HG03565 (cell line): Measurements from ENCODE around the gene PALM.
"Not testable (repeated sequence)": the region's sequence is repeated elsewhere in the genome, so short reads cannot be mapped to it uniquely, and the experiment has no call there.

Experiments
- ATAC-seq: cut with Tn5 transposase; IDR thresholded peaks from one replicate; pipeline ENCODE4 v1.9.1; 2021; ENCODE audit warnings: mild to moderate bottlenecking, moderate library complexity; ENCODE audit not compliant: unreplicated experiment

The PALM gene

DNA sequence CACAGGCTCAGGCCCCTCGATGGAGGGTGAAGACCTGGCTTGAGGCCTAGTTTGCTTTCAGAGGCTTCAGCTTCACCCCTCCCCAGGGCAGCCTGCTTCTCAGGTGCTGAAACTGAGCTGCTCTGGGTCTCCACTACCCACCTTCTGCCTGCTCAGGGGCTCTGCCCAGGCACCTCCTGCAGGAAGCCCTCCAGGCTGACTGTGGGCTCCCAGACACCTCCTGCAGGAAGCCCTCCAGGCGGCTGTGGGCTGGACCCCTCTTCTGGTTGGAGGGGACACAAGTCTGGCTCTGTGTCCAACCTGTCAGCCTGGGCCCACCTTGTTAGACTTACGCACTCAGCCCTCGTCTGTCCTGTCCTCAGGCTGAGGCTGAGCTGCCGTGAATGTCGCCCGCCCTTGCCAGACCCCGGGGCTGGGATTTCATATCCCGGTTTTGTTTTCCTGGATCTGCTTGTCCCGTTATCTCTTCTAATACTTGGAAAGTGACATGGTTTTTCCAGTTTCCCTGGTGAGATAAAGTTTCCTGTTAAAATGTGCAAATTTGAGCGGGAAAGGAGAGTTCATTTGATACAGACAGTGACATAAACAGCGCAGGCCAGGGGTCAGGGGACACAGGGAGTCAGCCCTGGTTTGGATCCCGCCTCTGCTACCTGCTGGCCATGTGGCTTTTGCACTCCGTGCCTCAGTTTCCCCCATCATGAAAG, 21.4 kb downstream of the PALM start:
- ATAC-seq, result no peak

DNA sequence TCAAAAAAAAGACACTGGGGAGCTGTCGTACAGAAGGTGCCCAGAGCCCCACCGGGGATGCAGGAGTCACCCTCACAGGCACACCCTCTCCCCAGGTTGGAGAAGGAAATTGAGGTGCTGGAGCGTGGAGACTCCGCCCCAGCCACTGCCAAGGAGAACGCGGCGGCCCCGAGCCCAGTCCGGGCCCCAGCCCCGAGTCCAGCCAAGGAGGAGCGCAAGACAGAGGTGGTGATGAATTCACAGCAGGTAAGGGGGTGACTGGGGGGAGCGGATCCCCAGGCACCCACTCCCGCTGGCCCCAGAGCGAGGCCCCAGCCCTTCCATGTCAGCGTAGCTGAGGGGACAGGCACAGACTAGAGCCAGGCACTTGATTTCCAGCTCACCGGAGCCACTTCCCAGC, 22.3 kb downstream of the PALM start:
- no peak for ATAC-seq

DNA sequence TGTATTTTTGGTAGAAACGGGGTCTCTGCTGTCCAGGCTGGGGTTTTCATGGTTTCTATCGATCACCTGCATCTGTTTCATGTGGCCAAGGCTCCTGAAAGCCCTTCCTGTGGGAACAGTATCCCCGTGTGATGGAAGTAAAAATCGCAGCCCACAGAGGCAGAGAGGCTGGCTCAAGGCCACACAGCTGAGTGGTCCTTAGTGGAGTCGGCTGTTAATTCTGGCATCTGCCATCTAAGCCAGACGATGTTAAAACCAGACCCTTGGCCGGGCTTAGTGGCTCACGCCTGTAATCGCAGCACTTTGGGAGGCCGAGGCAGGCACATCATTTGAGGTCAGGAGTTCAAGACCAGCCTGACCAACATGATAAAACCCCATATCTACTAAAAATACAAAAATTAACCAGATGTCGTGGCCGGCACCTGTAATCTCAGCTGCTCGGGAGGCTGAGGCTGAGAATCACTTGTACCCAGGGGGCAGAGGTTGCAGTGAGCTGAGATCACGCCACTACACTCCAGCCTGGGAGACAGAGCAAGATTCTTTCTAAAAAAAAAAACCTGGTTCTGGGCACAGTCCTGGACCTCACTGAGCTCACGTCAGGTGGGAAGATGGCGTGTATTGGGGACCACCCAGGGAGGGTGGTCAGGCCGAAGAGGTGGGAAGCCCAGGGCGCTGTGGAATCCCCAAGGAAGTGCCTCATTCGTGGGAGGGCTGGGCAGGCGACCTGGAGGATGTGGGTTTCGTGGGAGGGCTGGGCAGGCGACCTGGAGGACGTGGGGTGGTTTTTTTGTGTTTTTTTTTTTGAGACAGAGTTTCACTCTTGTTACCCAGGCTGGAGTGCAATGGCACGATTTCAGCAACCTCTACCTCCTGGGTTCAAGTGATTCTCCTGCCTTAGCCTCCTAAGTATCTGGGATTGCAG, 23.7 kb downstream of the PALM start:
- no peak for ATAC-seq

DNA sequence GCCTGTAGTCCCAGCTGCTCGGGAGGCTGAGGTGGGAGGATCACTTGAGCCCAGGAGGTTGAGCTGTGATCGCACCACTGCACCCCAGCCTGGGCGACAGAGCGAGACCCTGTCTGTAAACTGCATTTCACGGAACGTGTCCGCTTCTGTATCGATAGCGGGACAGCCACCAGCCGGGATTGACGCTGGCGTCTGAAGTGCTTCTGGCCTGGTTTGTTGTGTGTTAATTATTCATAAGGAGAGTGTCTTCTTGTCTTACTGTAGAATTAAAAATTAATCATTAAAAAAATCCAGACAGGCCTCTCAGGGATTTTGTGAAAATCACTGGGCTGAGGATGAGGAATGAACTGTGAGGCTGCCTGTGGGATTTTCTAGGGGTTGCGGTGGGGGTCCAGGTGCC, 26.0 kb downstream of the PALM start:
- ATAC-seq, result no peak

DNA sequence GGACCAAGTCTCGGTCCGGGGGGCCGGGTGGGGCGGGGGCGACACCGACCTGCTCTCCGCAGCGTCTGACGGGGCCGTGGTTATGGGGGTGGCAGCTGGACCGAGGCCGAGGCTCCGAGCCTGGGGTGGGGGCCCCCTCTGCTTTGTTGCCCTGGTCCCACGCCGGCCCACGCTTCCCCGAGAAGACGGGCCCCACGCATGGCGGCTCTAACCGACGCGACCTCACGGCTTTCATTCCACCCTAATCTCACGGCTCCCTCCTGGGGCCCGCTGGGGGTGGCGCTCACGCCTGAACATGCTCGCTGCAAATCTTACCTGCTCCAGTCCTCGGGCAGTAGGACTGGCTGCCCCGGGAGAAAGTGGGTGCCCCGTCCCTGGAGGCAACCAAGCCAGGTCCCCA, 27.4 kb downstream of the PALM start:
- ATAC-seq, result no peak

DNA sequence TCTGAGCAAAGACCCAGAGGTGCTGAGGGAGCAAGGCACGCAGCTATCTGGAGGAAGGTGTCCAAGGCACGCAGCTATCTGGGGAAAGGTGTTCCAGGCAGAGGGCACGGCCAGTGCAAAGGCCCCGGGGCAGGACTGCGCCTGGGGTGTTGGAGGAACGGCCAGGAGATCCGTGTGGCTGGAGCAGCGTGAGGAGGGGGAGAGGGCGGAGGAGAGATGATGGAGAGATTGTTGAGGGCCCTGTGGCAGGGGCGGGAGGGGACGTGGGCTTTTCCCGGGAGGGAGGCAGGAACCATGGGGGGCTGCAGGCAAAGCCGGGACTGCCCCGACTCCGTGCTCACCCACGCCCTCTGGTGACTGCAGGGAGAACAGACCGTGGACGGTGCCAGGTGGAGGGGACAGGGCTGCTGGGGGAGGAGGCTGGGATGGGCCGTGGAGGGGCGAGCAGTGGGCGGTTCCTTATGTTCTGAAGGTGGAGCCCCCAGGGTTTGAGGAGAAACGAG, 28.9 kb downstream of the PALM start:
- no peak for ATAC-seq

DNA sequence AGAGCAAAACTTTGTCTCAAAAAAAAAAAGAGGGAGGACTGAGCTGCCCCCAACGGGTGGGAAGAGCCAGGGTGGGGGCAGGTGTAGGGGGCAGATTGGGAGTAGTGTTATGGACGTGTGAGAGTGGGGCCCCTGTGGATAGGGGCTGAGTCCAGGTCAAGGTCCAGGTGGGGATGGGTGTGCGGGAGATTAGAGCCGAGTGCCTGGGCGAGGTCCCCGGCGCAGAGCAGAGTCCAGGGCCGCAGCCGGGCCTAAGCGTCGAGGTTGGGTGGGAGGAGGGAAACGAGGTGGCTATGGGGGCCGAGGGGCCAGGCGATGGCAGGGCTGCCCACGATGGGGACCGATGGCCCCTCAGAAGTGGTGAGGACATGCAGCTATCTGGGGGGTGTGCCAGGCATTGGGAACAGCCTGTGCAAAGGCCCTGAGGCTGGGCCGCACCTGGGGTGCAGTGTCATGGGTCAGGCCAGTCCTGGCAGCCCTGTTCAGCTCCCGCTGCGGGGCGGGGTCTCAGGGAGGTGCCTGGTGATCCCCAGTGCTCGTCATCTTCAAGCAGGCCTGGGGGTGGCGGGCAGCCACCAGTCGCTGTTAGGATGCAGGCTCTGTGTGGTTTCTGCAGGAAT, 29.9 kb downstream of the PALM start:
- no peak for ATAC-seq

DNA sequence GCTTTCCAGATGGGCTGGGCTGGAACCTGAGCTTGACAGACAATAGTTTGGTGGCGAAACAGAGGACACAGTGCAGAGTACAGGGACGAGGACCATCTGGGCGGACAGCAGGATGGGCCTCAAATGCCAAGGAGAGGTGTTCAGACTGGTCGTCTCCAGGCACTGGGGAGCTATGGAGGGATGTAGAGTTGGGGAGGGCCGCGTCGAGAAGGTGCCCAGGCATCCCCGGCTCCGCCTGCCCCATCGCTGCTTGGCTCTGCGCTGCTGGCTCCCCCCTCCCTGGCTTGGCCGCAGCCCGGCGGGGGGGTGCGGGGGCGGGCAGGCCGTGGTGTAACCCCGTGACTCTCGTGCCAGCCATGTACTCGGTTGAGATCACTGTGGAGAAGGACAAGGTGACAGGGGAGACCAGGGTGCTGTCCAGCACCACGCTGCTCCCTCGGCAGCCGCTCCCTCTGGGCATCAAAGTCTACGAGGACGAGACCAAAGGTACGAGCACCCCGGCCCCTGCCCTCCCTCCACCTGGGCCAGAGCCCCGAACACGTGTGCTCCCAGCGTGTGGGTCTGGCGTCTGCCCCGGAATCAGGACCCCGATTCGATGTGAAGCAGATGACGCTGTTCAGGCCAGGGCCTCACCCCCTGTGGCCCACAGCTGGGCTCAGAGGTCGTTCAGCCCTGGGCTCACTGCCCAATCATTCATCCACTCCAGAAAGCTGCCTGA, 31.4 kb downstream of the PALM start:
- ATAC-seq, result no peak

DNA sequence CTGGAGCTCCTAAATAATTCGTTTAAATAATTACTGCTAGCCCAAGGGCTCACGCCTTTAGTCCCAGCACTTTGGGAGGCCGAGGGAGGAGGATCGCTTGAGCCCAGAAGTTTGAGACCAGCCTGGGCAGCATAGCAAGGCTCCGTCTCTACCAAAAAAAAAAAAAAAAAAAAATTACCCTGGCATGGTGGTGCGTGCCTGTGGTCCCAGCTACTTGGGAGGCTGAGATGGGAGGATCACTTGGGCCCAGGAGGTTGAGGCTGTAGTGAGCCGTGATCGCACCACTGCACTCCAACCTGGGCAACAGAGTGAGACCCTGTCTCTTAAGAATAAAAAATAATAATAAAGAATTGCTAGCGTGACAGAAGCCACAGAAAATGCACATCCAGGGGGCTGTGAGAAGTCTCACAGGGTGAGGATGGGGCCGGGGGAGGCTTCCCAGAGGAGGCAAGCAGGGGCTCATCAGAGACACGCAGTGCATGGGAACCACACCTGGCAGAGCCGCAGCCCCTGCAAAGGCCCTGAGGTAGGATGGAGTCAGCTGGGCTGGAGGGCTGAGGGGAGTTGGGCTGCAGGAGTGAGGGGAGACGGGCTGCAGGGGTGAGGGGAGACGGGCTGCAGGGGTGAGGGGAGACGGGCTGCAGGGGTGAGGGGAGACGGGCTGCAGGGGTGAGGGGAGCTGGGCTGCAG, 32.2 kb downstream of the PALM start:
- not testable (repeated sequence) for ATAC-seq

DNA sequence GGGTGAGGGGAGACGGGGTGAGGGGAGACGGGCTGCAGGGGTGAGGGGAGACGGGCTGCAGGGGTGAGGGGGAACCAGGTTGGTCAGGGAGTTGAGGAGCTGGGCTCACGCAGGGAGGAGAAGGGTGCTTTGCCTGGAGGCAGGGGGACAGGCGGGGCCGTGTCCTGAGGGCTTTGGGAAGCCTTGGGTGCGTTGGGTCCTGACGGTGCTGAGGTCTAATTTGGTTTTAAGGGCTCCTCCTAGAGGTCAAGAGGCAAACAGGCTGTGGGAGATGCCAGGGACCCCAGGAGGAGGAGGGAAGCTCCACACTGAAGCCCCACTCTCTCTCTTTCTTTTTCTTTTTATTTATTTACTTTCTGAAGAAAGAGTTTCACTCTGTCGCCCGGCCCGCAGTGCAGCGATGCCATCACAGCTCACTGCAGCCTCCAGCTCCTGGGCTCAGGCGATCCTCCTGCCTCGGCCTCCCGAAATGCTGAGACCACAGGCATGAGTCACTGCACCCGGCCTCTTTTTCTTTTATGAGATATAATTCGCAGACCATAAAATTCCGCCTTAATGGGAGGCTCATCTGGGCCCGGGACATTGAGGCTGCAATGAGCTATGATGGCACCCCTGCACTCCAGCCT, 32.9 kb downstream of the PALM start:
- no peak for ATAC-seq

DNA sequence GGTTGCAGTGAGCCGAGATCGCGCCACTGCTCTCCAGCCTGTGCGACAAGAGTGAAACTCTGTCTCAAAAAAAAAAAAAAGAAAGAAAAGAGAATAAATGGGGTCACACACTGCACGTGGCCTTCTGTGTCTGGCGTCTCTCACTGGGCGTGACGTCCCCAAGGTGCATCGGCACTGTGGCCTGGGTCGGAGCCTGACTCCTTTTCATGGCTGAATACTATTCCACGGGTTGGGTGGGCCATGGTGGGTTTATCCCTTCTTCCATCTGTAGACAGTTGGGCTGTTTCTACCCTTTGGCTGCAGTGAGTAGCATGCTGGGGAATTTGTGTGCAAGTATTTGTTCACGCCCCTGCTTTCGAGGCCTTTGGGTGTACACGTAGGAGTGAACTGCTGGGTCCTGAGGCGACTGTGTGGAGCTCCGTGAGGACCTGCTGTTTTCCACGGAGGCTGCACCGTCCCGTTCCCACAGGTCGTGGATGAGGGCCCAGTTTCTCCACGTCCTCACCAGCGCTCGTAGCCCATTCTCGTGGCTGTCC, 33.9 kb downstream of the PALM start:
- ATAC-seq, result no peak

DNA sequence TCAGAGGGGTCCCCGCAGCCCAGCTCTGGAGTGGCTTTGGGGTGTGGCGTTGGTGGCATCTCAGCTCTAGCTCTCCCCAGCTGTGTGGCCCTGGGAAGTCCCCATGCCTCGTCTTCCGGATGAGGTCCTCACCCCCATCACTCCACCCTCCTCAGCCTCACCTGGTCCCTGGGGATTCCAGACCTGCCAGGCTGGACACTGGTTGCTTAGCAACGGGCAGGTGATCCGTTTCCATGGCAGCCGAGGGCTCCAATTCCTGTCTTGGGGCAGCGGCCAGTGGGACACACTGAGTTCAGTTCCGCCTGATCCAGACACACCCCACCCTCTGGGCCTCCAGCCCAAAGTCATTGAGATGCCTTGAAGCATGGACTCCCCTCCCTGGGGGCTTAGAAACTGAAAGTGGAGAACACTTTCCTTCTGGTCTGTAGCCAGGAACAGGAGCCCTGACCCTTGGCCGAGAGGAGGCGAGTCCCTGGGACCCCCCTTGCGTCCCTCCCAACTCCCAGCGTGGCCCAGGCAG, 34.5 kb downstream of the PALM start:
- ATAC-seq, result no peak

DNA sequence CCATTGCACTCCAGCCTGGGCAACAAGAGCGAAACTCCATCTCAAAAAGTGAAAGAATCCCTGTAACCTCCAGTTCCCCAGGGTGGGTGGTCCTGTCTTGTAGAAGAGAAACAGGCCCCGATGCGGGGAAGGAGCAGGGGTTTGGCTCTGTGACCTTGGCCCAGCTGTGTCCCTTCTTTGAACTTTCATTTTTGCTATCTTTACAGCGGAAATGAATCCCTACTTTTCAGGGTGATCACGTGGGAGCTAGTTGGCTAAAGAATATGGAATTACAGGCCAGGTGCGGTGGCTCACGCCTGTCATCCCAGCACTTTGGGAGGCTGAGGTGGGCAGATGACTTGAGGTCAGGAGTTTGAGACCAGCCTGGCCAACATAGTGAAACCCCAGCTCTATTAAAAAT, 36.4 kb downstream of the PALM start:
- not testable (repeated sequence) for ATAC-seq

DNA sequence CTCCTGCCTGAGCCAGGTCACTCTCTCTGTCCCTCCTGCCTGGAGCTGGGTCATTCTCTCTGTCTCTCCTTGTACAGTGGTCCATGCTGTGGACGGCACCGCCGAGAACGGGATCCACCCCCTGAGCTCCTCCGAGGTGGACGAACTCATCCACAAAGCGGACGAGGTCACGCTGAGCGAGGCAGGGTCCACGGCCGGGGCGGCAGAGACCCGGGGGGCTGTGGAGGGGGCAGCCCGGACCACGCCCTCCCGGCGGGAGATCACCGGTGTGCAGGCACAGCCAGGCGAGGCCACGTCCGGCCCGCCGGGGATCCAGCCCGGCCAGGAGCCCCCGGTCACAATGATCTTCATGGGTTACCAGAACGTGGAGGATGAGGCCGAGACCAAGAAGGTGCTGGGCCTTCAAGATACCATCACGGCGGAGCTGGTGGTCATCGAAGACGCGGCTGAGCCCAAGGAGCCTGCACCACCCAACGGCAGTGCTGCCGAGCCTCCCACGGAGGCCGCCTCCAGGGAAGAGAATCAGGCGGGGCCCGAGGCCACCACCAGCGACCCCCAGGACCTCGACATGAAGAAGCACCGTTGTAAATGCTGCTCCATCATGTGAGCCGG, 37.6 kb downstream of the PALM start:
- ATAC-seq, result no peak

DNA sequence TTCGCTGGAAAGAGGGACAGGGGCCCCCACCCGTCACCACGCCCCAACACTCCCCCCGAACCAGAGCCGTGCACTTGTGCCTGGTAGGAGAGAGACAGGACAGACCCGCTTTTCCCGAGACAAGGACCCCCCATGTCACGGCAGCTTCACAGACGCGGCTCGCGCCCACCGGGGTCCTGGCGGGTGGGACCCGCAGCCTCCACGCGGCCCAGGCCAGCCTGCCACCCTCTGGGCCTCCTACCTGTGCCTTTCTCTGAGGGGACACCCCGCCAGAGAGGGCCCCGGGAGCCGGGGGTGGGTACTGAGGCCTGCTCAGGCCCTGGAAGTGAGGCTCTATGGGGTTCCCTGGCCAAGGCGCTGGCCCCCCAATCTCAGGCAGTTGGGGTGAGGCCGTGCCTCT, 38.2 kb downstream of the PALM start:
- no peak for ATAC-seq

DNA sequence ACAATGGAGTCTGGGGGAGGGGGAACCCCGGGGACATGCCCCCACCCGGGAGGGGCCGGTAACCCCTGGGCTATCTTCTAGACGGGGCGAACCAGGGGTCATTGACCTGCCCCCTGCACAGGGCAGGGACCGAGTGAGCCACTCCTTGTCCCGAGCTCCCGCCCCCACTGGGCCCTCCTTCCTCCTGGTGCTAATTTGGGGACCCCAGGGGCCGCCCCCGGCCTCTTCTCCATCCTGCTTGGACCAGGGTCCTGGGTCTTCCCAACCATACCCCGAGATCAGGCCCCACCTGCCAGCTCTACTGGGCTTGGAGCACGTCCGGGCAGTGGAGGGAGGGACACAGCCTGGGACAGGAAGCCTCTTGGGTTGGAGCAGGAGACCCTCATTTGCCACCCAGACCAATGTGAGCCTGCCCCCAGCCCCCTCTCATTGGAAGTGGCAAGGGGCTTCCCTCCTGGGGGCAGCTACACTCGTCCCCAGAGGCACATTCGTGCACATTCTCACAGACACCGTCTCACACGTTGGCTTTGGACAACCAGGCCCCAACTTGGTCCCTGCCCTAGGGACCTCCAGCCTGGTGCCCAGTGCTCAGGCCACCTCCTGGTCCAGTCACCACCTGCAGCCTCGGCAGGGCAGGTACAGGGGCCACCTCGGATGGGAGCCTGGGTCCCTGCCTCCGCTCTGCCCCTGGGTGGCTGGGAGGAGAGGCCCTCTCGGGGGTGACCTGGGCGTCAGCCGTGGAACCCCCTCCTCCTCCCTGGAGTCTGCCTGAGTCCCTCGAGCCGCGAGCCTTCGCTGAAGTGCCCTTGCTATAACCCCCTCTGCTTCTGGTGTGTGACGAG, 38.9 kb downstream of the PALM start:
- no peak for ATAC-seq

DNA sequence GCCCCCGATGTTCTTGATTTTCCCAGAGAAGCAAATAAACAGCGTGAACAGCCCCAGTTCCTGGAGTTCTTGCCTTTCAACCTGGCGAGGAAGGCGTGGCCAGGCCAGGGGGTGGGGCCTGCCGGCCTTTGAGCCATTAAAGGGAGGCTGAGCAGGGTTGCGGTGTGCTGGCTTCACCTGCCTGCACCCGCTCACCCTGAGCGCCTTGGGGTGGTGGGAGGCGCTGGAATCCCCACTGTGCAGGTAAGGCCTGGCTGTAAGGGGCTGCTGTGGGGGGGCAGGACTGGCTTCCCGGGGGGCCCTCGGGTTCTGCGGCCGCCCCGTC, 39.5 kb downstream of the PALM start:
- ATAC-seq, result no peak

DNA sequence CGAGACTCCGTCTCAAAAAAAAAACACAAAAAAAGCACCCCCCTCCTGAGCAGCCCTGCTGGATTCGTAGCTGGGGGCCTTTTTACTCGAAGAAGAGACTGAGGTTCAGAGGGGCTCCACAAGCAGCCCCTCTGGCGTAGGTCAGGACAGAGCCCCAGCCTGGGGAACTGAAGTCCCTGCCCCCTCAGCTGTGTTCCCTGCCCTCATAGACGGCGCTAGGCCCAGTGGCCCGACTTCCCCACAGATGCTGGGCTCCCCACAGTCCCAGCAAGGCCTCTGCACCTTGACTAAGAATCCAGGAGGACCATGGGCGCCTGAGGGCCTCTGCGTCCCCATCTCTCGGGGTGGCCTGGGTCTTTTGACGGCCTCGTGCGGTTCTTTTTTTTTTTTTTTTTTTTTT, 41.1 kb downstream of the PALM start:
- no peak for ATAC-seq
